Fibroblast of the conjunctiva (primary cell): ENCODE measurements around the gene ST6GALNAC3.

Source experiments
- DNase-seq: peaks from one replicate; pipeline ENCODE4 v3.0.0-alpha.2; 2010; ENCODE audit warnings: low read depth

The ST6GALNAC3 gene

GRCh38 chr1:76351655-76352054 is 277.1 kb downstream of the ST6GALNAC3 start:
- DNase-seq, result no peak

GRCh38 chr1:76352741-76353435 is 278.3 kb downstream of the ST6GALNAC3 start:
- no peak for DNase-seq

- no peak for DNase-seq
These were observed 279.7 kb downstream of the ST6GALNAC3 start for GRCh38 chr1:76354236-76354635.

- DNase-seq, result no peak
These were observed 292.2 kb downstream of the ST6GALNAC3 start for GRCh38 chr1:76366726-76367125.

GRCh38 chr1:76371941-76372340 is 297.4 kb downstream of the ST6GALNAC3 start:
- DNase-seq, result no peak

- DNase-seq, result no peak
These were observed 299.5 kb downstream of the ST6GALNAC3 start for GRCh38 chr1:76374086-76374485.

- DNase-seq, result no peak
These were observed 302.7 kb downstream of the ST6GALNAC3 start for GRCh38 chr1:76377247-76377646.

GRCh38 chr1:76379506-76379905 is 305.0 kb downstream of the ST6GALNAC3 start:
- DNase-seq, result no peak

- no peak for DNase-seq
These were observed 307.0 kb downstream of the ST6GALNAC3 start for GRCh38 chr1:76381450-76382097.

GRCh38 chr1:76388261-76388660 is 313.7 kb downstream of the ST6GALNAC3 start:
- DNase-seq, result no peak

GRCh38 chr1:76390456-76390855 is 315.9 kb downstream of the ST6GALNAC3 start:
- DNase-seq, result no peak

GRCh38 chr1:76395059-76395458 is 320.5 kb downstream of the ST6GALNAC3 start:
- DNase-seq, result no peak

- no peak for DNase-seq
These were observed 327.6 kb downstream of the ST6GALNAC3 start for GRCh38 chr1:76402128-76402527.

- no peak for DNase-seq
These were observed 333.8 kb downstream of the ST6GALNAC3 start for GRCh38 chr1:76408303-76408702.

- no peak for DNase-seq
These were observed 336.0 kb downstream of the ST6GALNAC3 start for GRCh38 chr1:76410499-76410898.

- no peak for DNase-seq
These were observed 344.0 kb downstream of the ST6GALNAC3 start for GRCh38 chr1:76418531-76418930.

- DNase-seq, result no peak
These were observed 345.1 kb downstream of the ST6GALNAC3 start for GRCh38 chr1:76419603-76420002.

GRCh38 chr1:76425201-76426145 is 350.9 kb downstream of the ST6GALNAC3 start:
- peak; percentile 72 for DNase-seq

- no peak for DNase-seq
These were observed 352.1 kb downstream of the ST6GALNAC3 start for GRCh38 chr1:76426606-76427005.

- DNase-seq, result no peak
These were observed 353.5 kb downstream of the ST6GALNAC3 start for GRCh38 chr1:76428028-76428427.

GRCh38 chr1:76430531-76430930 is 356.0 kb downstream of the ST6GALNAC3 start:
- no peak for DNase-seq

GRCh38 chr1:76433526-76433925 is 359.0 kb downstream of the ST6GALNAC3 start:
- peak; percentile 2 for DNase-seq

- DNase-seq, result no peak
These were observed 368.7 kb downstream of the ST6GALNAC3 start for GRCh38 chr1:76443217-76443616.
